ENCODE data around the gene DCC. TPM values are rescaled to one million over a fixed set of nuclear protein-coding genes. Genes with fewer than 3 reads are reported as not detected.

Gene DCC
- total RNA-seq, 4 donors from 2014 or later, result 0.84 to 1.2 TPM; not detected in 2

- WGBS, 2 donors, result 66 to 74% methylated on average over 1 of the region's 1 CpG
- Histone ChIP-seq H3K27ac (no peak overlapping the region), H3K9me3 (no peaks in the 10 kb centered on the region), H3K4me1 (no peaks in the 10 kb centered on the region), H3K36me3 (no peaks in the 10 kb centered on the region), H3K4me3 (no peak overlapping the region), H3K27me3 (no peaks in the 10 kb centered on the region)
- TF ChIP-seq EP300 (IDR thresholded peaks at IDR 0.05) (no peak), CTCF (IDR thresholded peaks at IDR 0.05) (peak; percentile 18 to 61 (median 34))
- no peak for DNase-seq (ENCODE audit: low spot score in 2 of 2)
Observed at GRCh38 chr18:53380063-53380639, 1040.2 kb downstream of the DCC start.

- 47 to 63% methylated on average over 1 of the region's 1 CpG for WGBS, 2 donors
- Histone ChIP-seq H3K27ac (no peak overlapping the region), H3K4me3 (no peak overlapping the region), H3K27me3 (no peaks in the 10 kb centered on the region), H3K36me3 (no peaks in the 10 kb centered on the region), H3K4me1 (no peaks in the 10 kb centered on the region), H3K9me3 (no peaks in the 10 kb centered on the region)
- TF ChIP-seq POLR2A (IDR thresholded peaks at IDR 0.05) (no peak), EP300 (IDR thresholded peaks at IDR 0.05) (no peak), CTCF (IDR thresholded peaks at IDR 0.05) (no peak)
- DNase-seq (ENCODE audit: low spot score in 2 of 2), result no peak
Observed at GRCh38 chr18:53382870-53383269, 1042.9 kb downstream of the DCC start.

GRCh38 chr18:53385889-53386288 lies 1045.9 kb downstream of the DCC start:
- no peaks in the 10 kb centered on the region for H3K27me3 ChIP-seq
- no peaks in the 10 kb centered on the region for H3K4me1 ChIP-seq
- no peak overlapping the region for H3K27ac ChIP-seq
- TF ChIP-seq EP300 (IDR thresholded peaks at IDR 0.05), result no peak
- no peaks in the 10 kb centered on the region for H3K36me3 ChIP-seq
- H3K4me3 ChIP-seq, result no peak overlapping the region
- WGBS, 2 donors, result 72 to 77% methylated on average over 3 of the region's 3 CpGs
- H3K9me3 ChIP-seq, result no peaks in the 10 kb centered on the region
- no peak for DNase-seq (ENCODE audit: low spot score in 2 of 2)

- Histone ChIP-seq H3K4me3 (no peak overlapping the region), H3K36me3 (no peaks in the 10 kb centered on the region), H3K27ac (no peak overlapping the region), H3K4me1 (no peaks in the 10 kb centered on the region), H3K27me3 (no peaks in the 10 kb centered on the region), H3K9me3 (no peaks in the 10 kb centered on the region)
- TF ChIP-seq POLR2A (IDR thresholded peaks at IDR 0.05) (no peak), EP300 (IDR thresholded peaks at IDR 0.05) (no peak), CTCF (IDR thresholded peaks at IDR 0.05) (no peak)
- 62 to 90% methylated on average over 3 of the region's 3 CpGs for WGBS, 2 donors
- DNase-seq (ENCODE audit: low spot score in 2 of 2), result no peak
Observed at GRCh38 chr18:53387581-53387980, 1047.6 kb downstream of the DCC start.

GRCh38 chr18:53402670-53403069 lies 1062.7 kb downstream of the DCC start:
- TF ChIP-seq EP300 (IDR thresholded peaks at IDR 0.05) (no peak), POLR2A (IDR thresholded peaks at IDR 0.05) (no peak), CTCF (IDR thresholded peaks at IDR 0.05) (no peak)
- Histone ChIP-seq H3K4me1 (no peaks in the 10 kb centered on the region), H3K27ac (no peak overlapping the region), H3K4me3 (no peak overlapping the region), H3K9me3 (no peaks in the 10 kb centered on the region), H3K27me3 (no peaks in the 10 kb centered on the region), H3K36me3 (no peaks in the 10 kb centered on the region)
- WGBS, 2 donors, result 43 to 49% methylated on average over 3 of the region's 3 CpGs
- no peak for DNase-seq (ENCODE audit: low spot score in 2 of 2)

GRCh38 chr18:53408271-53408670 lies 1068.3 kb downstream of the DCC start:
- Histone ChIP-seq H3K27ac (no peak overlapping the region), H3K36me3 (no peaks in the 10 kb centered on the region), H3K27me3 (no peaks in the 10 kb centered on the region), H3K4me1 (no peaks in the 10 kb centered on the region), H3K4me3 (no peak overlapping the region), H3K9me3 (no peaks in the 10 kb centered on the region)
- 77 to 83% methylated on average over 5 of the region's 5 CpGs for WGBS, 2 donors
- no peak for TF ChIP-seq POLR2A (IDR thresholded peaks at IDR 0.05)
- no peak for TF ChIP-seq CTCF (IDR thresholded peaks at IDR 0.05)
- no peak for TF ChIP-seq EP300 (IDR thresholded peaks at IDR 0.05)
- no peak for DNase-seq (ENCODE audit: low spot score in 2 of 2)

Measured in tibial nerve (tissue), 4 donors.